Thyroid gland (tissue), 4 donors: Measurements from ENCODE around the gene ACER1.

ENCODE experiments used
- CTCF ChIP-seq, 6 experiments: fragments of 200-600 bp in 3 of 6; fragments of 450-650 bp in 3 of 6; sonication (generic) in 3 of 6; IDR thresholded peaks; one replicate each; pipeline ENCODE4 v1.5.1; 2016 to 2019; ENCODE audit warnings: antibody characterized with exemption in 6 of 6, mild to moderate bottlenecking in 2 of 6, inconsistent platforms in 1 of 6, moderate library complexity in 1 of 6
- POLR2A ChIP-seq, 2 donors: fragments of 450-650 bp; IDR thresholded peaks; one replicate each; pipeline ENCODE4 v1.6.1; 2017; ENCODE audit warnings: antibody characterized with exemption in 2 of 2, mild to moderate bottlenecking in 2 of 2, moderate library complexity in 1 of 2

GRCh38 chr19:6322284-6322683 lies 11.1 kb downstream of the ACER1 start:
- TF ChIP-seq POLR2A (IDR thresholded peaks at IDR 0.05) (no peak), CTCF (IDR thresholded peaks at IDR 0.05) (no peak)
